ENCODE measurements around the gene MT1A.
A peak's percentile ranks its signal among the peaks of the same experiment; 100 is the strongest.

MT1A gene

DNA sequence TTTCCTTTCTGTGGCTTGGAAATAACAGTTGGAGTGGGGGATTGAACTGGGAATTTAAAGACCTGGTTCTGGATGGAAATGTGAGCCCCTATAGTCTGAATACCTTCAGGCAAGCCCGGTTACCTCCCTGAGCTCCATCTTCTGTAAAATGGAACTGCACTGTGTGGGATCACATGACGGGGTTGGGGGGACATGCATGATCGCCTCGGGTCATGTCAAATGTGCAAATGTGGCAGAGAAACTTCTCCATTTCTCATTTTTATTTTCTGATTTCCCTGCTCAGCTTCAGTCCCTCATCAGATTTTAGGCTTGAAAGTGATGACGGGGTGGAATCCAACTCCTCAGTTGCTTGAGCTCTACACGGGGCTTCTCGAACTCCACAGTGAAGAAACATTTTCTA lies 14.8 kb downstream of the MT1A start:
- Histone ChIP-seq H3K9ac (ENCODE audit: low read length) (no peak overlapping the region), H3K4me2 (ENCODE audit: low read depth, low read length) (no peak overlapping the region), H3F3A (ENCODE audit: insufficient read depth, low read length) (no peaks in the 10 kb centered on the region), H3K27me3 (replicated peaks; ENCODE audit: insufficient read depth, low read length) (peaks cover 45% of the 10 kb centered on the region), H3K79me2 (ENCODE audit: low read length) (no peaks in the 10 kb centered on the region), H3K9me3 (replicated peaks; ENCODE audit: insufficient read depth, low read length) (no peaks in the 10 kb centered on the region), H3K4me1 (ENCODE audit: low read length) (no peaks in the 10 kb centered on the region), H4K20me1 (ENCODE audit: insufficient read depth, low read length) (no peaks in the 10 kb centered on the region), H3K27ac (ENCODE audit: low read length) (no peak overlapping the region), H2AFZ (ENCODE audit: low read length) (no peak overlapping the region), H3K4me3 (ENCODE audit: low read length) (no peak overlapping the region), H3K36me3 (replicated peaks; ENCODE audit: insufficient read depth, low read length) (no peaks in the 10 kb centered on the region), H3K9me2 (replicated peaks; ENCODE audit: insufficient read depth, low read length) (no peaks in the 10 kb centered on the region)
- no peak for DNase-seq
- TF ChIP-seq EZH2phosphoT487 (IDR thresholded peaks at IDR 0.05; ENCODE audit: low read length) = no peak
- TF ChIP-seq, protein P1, sequence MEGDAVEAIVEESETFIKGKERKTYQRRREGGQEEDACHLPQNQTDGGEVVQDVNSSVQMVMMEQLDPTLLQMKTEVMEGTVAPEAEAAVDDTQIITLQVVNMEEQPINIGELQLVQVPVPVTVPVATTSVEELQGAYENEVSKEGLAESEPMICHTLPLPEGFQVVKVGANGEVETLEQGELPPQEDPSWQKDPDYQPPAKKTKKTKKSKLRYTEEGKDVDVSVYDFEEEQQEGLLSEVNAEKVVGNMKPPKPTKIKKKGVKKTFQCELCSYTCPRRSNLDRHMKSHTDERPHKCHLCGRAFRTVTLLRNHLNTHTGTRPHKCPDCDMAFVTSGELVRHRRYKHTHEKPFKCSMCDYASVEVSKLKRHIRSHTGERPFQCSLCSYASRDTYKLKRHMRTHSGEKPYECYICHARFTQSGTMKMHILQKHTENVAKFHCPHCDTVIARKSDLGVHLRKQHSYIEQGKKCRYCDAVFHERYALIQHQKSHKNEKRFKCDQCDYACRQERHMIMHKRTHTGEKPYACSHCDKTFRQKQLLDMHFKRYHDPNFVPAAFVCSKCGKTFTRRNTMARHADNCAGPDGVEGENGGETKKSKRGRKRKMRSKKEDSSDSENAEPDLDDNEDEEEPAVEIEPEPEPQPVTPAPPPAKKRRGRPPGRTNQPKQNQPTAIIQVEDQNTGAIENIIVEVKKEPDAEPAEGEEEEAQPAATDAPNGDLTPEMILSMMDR (IDR thresholded peaks at IDR 0.05; ENCODE audit: low read length) = no peak
- no peak for TF ChIP-seq EZH2 (optimal IDR thresholded peaks at IDR 0.05; ENCODE audit: low read depth, low read length)

DNA sequence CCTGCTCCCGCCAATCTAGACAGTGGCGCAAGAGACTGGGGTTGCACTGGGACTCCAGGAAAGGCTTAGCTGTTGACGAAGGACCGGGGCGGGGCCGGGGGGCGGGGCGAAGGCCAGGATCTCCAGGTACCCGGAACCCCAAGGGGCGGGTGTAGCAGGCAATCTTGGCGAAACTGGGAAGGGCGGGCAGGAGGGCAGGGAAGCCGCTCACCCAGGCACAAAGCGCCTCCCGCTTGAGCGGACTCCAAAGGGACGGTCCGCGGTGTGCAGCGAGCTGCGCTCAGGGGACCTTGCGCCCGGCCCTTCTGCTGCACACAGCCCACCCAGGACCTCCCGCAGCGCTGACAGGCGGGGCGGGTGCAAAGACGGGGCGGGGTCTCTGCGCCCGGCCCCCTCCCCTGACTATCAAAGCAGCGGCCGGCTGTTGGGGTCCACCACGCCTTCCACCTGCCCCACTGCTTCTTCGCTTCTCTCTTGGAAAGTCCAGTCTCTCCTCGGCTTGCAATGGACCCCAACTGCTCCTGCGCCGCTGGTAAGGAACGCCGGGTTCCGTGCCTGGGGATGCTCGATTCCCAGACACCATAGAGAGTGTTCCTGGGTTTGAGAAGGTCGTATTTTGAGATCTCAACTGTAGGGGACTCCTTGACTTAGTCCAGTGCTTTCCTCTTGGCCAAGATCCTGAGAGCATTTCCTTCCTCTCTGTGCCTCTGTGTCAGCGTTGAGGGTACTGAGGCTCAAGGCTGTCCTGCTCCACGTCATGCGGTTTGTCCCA lies 19.3 kb downstream of the MT1A start, which contains the start of gene MT1F:
Gene MT1F, plus strand, starts transcription at position 405 of the 772 bp plus-strand sequence. Its CDS starts 100 bp downstream, at position 505.
- Histone ChIP-seq H3K79me2 (ENCODE audit: low read length) (no peaks in the 10 kb centered on the region), H3K4me3 (ENCODE audit: low read length) (peak within 1 kb of the TSS; percentile 72), H3F3A (ENCODE audit: insufficient read depth, low read length) (no peaks in the 10 kb centered on the region), H3K27me3 (replicated peaks; ENCODE audit: insufficient read depth, low read length) (peaks cover 69% of the 10 kb centered on the region), H3K9me2 (replicated peaks; ENCODE audit: insufficient read depth, low read length) (no peaks in the 10 kb centered on the region), H2AFZ (ENCODE audit: low read length) (peak within 1 kb of the TSS; percentile 82), H3K4me1 (ENCODE audit: low read length) (no peaks in the 10 kb centered on the region), H3K36me3 (replicated peaks; ENCODE audit: insufficient read depth, low read length) (no peaks in the 10 kb centered on the region), H3K4me2 (ENCODE audit: low read depth, low read length) (peak within 1 kb of the TSS; percentile 71), H3K27ac (ENCODE audit: low read length) (no peak within 1 kb of the TSS), H4K20me1 (ENCODE audit: insufficient read depth, low read length) (no peaks in the 10 kb centered on the region), H3K9me3 (replicated peaks; ENCODE audit: insufficient read depth, low read length) (no peaks in the 10 kb centered on the region), H3K9ac (ENCODE audit: low read length) (no peak within 1 kb of the TSS; the same call in 1 of the 2 replicates)
- TF ChIP-seq, protein P1 (IDR thresholded peaks at IDR 0.05; ENCODE audit: low read length) = no peak
- TF ChIP-seq EZH2 (optimal IDR thresholded peaks at IDR 0.05; ENCODE audit: low read depth, low read length) = no peak
- TF ChIP-seq EZH2phosphoT487 (IDR thresholded peaks at IDR 0.05; ENCODE audit: low read length) = no peak
- peak; percentile 36 for DNase-seq

DNA sequence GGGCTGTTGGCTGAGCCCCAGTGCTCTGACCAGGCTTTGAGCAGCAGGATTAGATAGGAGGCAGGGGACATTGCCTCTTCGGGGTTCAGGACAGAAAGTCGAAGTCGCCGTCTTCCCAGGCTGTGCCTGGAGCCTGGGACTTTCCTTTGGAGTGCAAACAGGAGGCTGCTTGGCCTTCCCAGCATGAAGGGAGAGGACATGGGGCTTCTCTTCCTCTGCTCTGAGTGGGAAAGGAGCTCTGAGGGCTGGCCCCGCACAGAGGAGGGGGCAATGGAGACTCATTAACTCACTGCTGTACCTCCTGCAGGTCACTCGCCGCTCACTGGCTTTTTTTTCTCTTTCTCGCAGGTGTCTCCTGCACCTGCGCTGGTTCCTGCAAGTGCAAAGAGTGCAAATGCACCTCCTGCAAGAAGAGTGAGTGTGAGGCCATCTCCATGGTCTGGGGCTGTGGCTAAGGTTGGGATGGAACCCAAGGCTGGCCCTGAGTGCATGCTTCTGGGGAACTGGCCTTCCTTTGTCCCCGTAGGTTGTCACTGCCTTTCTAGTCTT lies 19.9 kb downstream of the MT1A start:
- Histone ChIP-seq H3K36me3 (replicated peaks; ENCODE audit: insufficient read depth, low read length) (no peaks in the 10 kb centered on the region), H3K9me3 (replicated peaks; ENCODE audit: insufficient read depth, low read length) (no peaks in the 10 kb centered on the region), H3K9ac (ENCODE audit: low read length) (no peak overlapping the region), H3K79me2 (ENCODE audit: low read length) (no peaks in the 10 kb centered on the region), H3K4me3 (ENCODE audit: low read length) (peak overlapping the region; percentile 72), H3K4me1 (ENCODE audit: low read length) (no peaks in the 10 kb centered on the region), H3K27ac (ENCODE audit: low read length) (no peak overlapping the region), H3K9me2 (replicated peaks; ENCODE audit: insufficient read depth, low read length) (no peaks in the 10 kb centered on the region), H3K4me2 (ENCODE audit: low read depth, low read length) (peak overlapping the region; percentile 71), H2AFZ (ENCODE audit: low read length) (peak overlapping the region; percentile 82), H3K27me3 (replicated peaks; ENCODE audit: insufficient read depth, low read length) (peaks cover 69% of the 10 kb centered on the region), H3F3A (ENCODE audit: insufficient read depth, low read length) (no peaks in the 10 kb centered on the region), H4K20me1 (ENCODE audit: insufficient read depth, low read length) (no peaks in the 10 kb centered on the region)
- TF ChIP-seq EZH2phosphoT487 (IDR thresholded peaks at IDR 0.05; ENCODE audit: low read length) = no peak
- TF ChIP-seq EZH2 (optimal IDR thresholded peaks at IDR 0.05; ENCODE audit: low read depth, low read length) = no peak
- TF ChIP-seq, protein P1 (IDR thresholded peaks at IDR 0.05; ENCODE audit: low read length) = no peak
- DNase-seq = no peak

All from MM.1S (cell line).